Transverse colon (tissue), 4 donors: ENCODE data around the gene MAPRE2. TPM values are rescaled to one million over a fixed set of nuclear protein-coding genes. Genes with fewer than 3 reads are reported as not detected.

Experiments
- DNase-seq: peaks from one replicate; pipeline ENCODE4 v3.0.0-alpha.2; 2019
- H3K27ac ChIP-seq, 4 donors: fragments of 200-600 bp; sonication (generic); 2 replicates each; pipeline ENCODE4 v1.5.1; 2016 to 2018; ENCODE audit warnings: inconsistent platforms in 4 of 4
- H3K27me3 ChIP-seq: fragments of 200-600 bp; sonication (generic); 2 replicates; pipeline ENCODE4 v1.5.1; 2017; ENCODE audit warnings: inconsistent platforms
- H3K36me3 ChIP-seq, 4 donors: fragments of 200-600 bp; sonication (generic); 2 replicates each; pipeline ENCODE4 v1.5.1; 2017 to 2019; ENCODE audit warnings: inconsistent platforms in 4 of 4
- H3K4me1 ChIP-seq, 4 donors: fragments of 200-600 bp; sonication (generic); 2 replicates each; pipeline ENCODE4 v1.5.1; 2017 to 2020; ENCODE audit warnings: inconsistent platforms in 4 of 4
- H3K4me3 ChIP-seq, 4 donors: fragments of 200-600 bp; sonication (generic); 1 replicate in 1 of 4; 2 replicates in 3 of 4; pipeline versions ENCODE4 v1.5.1 to v1.6.1; 2017 to 2019; ENCODE audit warnings: inconsistent platforms in 4 of 4
- H3K9me3 ChIP-seq, 2 donors: fragments of 200-600 bp; sonication (generic); 2 replicates each; pipeline ENCODE4 v1.5.1; 2017 to 2019; ENCODE audit warnings: inconsistent platforms in 2 of 2
- EP300 ChIP-seq: sonication (generic); formaldehyde crosslinking; IDR thresholded peaks from one replicate; pipeline ENCODE4 v1.6.1; 2017; ENCODE audit warnings: antibody characterized with exemption, low read depth
- POLR2A ChIP-seq: fragments of 450-650 bp; IDR thresholded peaks from one replicate; pipeline ENCODE4 v1.6.1; 2016; ENCODE audit warnings: antibody characterized with exemption, mild to moderate bottlenecking, moderate library complexity
- POLR2AphosphoS5 ChIP-seq, 3 donors: sonication (generic); formaldehyde crosslinking; IDR thresholded peaks; one replicate each; pipeline ENCODE4 v1.6.1; 2016; ENCODE audit warnings: antibody characterized with exemption in 3 of 3
- WGBS, 2 donors: methylation state at CpG; one replicate each; pipeline ENCODE4 v1.1.5; 2018; ENCODE audit warnings: low coverage in 1 of 2; 5-methylcytosine and 5-hydroxymethylcytosine counted together
- in situ Hi-C, 4 donors: fragments of 200-750 bp; cut with MboI; loops; one replicate each; pipeline versions ENCODE4 v1.15.0 to v1.15.1; 2017; ENCODE audit warnings: low sequenced_read_pairs in 3 of 4, low pct_ligation_motif_present in 1 of 4, low pct_unique_long_range_greater_than_20kb in 1 of 4
- intact Hi-C: fragments of 100-400 bp; cut with DNase I; formaldehyde crosslinking; loops from one replicate; pipeline ENCODE4 v1.15.1; 2023; ENCODE audit warnings: low total_unique reads
- total RNA-seq, 4 donors: library from RNA; depleted of rRNA; stranded (reverse); fragments of >200 nt; gene quantifications; one replicate each; pipeline ENCODE4 v1.1.0, GENCODE V29; 2016
- TF ChIP-seq, protein P1 (sequence below), 5 experiments: fragments of 200-600 bp in 3 of 5; fragments of 450-650 bp in 2 of 5; sonication (generic) in 3 of 5; IDR thresholded peaks; 1 replicate in 2 of 5; 2 replicates in 3 of 5; pipeline ENCODE4 v1.5.1; 2016 to 2017; ENCODE audit warnings: antibody characterized with exemption in 5 of 5, inconsistent platforms in 3 of 5, mild to moderate bottlenecking in 2 of 5, moderate library complexity in 1 of 5

The MAPRE2 gene
- total RNA-seq, 4 donors from 2014 or later, result 23.1 to 102 (median 48.5) TPM

DNA sequence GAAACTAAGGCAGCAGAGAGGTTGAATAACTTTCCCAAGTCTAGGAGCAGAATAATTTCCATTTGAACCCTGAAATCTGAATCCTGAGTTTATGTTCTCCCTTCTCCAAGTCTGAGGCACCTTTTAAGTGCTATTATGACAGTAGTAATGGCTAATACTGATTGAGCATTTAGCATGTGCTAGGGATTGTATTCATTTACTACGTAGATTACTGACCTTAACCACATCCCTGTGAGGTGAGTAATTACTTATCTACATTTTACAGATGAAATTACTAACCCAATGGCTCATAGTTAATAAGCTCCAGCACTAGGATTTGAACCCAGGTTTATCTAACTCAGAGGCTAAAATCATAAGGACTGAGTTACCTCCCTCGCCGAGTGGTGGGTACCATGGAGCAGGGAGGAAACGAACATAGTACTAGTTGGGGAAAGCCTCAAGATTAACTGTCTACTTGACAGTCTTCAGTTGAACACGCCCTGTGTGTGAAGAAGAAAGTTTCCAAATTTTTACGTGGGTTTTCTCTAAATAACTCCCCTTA, 93.0 kb downstream of the MAPRE2 start:
- in situ Hi-C loops, result loop anchor here in 2 of 4 donors (25.0 kb wide), 2 partner anchors 122 to 272 kb away; no protein-coding TSS in a partner anchor
- 95% methylated on average over 6 of the region's 6 CpGs for WGBS, 2 donors
- no peaks in the 10 kb centered on the region for H3K4me1 ChIP-seq
- intact Hi-C loops, result no loop called here
- DNase-seq, result no peak
- no peaks in the 10 kb centered on the region for H3K27me3 ChIP-seq
- H3K4me3 ChIP-seq, result no peak overlapping the region
- peaks cover 0 to 6% (median 2%) of the 10 kb centered on the region in 4 donors for H3K36me3 ChIP-seq
- H3K27ac ChIP-seq, result no peak overlapping the region
- no peak for TF ChIP-seq EP300
- no peak for TF ChIP-seq POLR2AphosphoS5 (IDR thresholded peaks at IDR 0.05)
- no peak for TF ChIP-seq POLR2A
- TF ChIP-seq, protein P1, sequence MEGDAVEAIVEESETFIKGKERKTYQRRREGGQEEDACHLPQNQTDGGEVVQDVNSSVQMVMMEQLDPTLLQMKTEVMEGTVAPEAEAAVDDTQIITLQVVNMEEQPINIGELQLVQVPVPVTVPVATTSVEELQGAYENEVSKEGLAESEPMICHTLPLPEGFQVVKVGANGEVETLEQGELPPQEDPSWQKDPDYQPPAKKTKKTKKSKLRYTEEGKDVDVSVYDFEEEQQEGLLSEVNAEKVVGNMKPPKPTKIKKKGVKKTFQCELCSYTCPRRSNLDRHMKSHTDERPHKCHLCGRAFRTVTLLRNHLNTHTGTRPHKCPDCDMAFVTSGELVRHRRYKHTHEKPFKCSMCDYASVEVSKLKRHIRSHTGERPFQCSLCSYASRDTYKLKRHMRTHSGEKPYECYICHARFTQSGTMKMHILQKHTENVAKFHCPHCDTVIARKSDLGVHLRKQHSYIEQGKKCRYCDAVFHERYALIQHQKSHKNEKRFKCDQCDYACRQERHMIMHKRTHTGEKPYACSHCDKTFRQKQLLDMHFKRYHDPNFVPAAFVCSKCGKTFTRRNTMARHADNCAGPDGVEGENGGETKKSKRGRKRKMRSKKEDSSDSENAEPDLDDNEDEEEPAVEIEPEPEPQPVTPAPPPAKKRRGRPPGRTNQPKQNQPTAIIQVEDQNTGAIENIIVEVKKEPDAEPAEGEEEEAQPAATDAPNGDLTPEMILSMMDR (IDR thresholded peaks at IDR 0.05), result no peak
- no peaks in the 10 kb centered on the region for H3K9me3 ChIP-seq

DNA sequence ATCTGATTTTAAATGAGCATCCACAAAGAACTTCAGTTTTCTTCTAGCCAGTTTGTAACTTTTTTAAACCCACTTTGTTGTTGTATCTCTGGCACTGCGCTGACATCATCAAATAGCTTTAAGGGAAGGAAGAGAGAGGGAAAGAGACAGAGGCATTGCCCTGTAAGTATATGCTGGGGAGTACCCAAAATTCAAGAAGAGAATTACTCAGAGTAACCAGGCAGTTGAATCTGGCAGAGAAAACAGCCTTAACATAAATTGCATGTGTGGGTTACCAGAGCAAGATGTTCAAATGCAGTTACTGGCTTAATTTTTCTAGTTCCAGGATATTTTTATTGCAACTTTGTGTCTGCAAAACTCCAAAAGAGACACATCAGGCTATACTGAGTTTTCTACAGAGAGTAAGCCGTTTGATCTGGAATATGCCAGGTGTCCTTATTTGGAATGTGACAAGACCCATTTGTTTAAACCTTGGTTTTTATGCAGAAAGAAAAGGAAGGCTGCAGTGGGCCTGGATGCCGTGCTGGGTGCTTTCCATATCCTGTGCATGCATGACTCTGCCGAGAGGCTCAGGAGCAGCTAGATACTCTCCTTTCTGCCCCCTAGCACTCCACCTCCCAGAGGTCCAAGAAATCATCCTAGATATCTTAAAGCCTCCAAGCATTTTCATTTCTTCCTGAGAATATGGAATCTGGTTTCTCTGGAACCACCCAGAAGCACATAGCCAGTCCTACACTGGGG, 93.7 kb downstream of the MAPRE2 start:
- intact Hi-C loops (no loop called here), in situ Hi-C loops (loop anchor here in 2 of 4 donors (25.0 kb wide), 2 partner anchors 123 to 273 kb away; no protein-coding TSS in a partner anchor)
- no peak overlapping the region for H3K4me3 ChIP-seq
- H3K4me1 ChIP-seq, result no peaks in the 10 kb centered on the region
- H3K9me3 ChIP-seq, result no peaks in the 10 kb centered on the region
- no peak for TF ChIP-seq EP300
- TF ChIP-seq POLR2A, result no peak
- TF ChIP-seq, protein P1 (IDR thresholded peaks at IDR 0.05), result no peak
- peaks cover 0 to 6% (median 2%) of the 10 kb centered on the region in 4 donors for H3K36me3 ChIP-seq
- no peak overlapping the region for H3K27ac ChIP-seq
- 69 to 90% methylated on average over 2 to 4 of the region's 4 CpGs for WGBS, 2 donors
- no peak for DNase-seq
- H3K27me3 ChIP-seq, result no peaks in the 10 kb centered on the region

DNA sequence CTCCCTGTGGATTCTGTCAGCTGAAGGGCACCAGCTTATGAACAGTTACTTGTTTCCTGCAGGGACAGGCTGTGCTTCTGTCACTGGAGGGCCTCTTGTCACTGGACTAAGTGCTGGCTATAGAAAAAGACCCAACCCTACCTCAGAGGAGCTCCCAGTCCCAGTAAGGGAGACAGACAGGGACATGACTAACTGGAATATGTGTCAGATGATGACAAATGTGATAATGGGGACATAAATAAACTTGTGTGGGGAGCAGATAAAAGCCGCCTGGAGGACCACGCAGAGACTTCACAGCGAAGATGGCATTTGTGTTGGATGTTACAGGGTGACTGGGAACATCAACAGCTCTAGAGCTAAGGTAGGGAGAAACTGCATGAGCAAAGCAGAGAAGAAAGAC, 95.0 kb downstream of the MAPRE2 start:
- in situ Hi-C loops (loop anchor here in 2 of 4 donors (25.0 kb wide), 2 partner anchors 124 to 274 kb away; no protein-coding TSS in a partner anchor), intact Hi-C loops (no loop called here)
- Histone ChIP-seq H3K4me1 (no peaks in the 10 kb centered on the region), H3K36me3 (peaks cover 0 to 6% (median 2%) of the 10 kb centered on the region in 4 donors), H3K4me3 (no peak overlapping the region), H3K27ac (no peak overlapping the region), H3K27me3 (no peaks in the 10 kb centered on the region), H3K9me3 (no peaks in the 10 kb centered on the region)
- WGBS, 2 donors, result 99 to 100% methylated on average over 3 of the region's 3 CpGs
- DNase-seq, result no peak
- TF ChIP-seq POLR2A (no peak), EP300 (no peak), POLR2AphosphoS5 (IDR thresholded peaks at IDR 0.05) (no peak)
- TF ChIP-seq, protein P1 (IDR thresholded peaks at IDR 0.05), result no peak

DNA sequence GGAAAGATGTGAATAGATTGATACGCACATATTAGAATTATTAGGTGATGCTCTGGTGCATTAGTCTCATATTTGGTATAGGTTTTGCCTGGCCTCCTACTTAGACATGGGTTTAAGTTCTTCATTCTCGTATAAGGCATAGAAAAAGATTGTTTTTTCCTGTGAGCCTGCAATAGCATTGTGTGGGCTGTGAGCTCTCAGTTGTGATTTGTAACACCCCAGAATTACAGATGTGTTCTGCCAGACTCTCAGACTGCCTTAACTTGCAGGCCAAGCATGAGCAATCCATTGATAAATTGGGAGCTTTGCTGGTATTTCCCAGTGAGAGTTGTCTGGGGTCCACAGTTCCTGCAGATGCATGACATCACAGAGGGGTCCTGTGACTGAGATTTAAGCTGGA, 95.7 kb downstream of the MAPRE2 start:
- Histone ChIP-seq H3K4me1 (no peaks in the 10 kb centered on the region), H3K36me3 (peaks cover 0 to 6% (median 2%) of the 10 kb centered on the region in 4 donors), H3K9me3 (no peaks in the 10 kb centered on the region), H3K4me3 (no peak overlapping the region), H3K27ac (no peak overlapping the region), H3K27me3 (no peaks in the 10 kb centered on the region)
- intact Hi-C loops (no loop called here), in situ Hi-C loops (loop anchor here in 2 of 4 donors (25.0 kb wide), 2 partner anchors 125 to 275 kb away; no protein-coding TSS in a partner anchor)
- WGBS, 2 donors, result 92 to 100% methylated on average over 1 to 2 of the region's 2 CpGs
- DNase-seq, result no peak
- no peak for TF ChIP-seq EP300
- no peak for TF ChIP-seq POLR2AphosphoS5 (IDR thresholded peaks at IDR 0.05)
- no peak for TF ChIP-seq POLR2A
- TF ChIP-seq, protein P1 (IDR thresholded peaks at IDR 0.05), result no peak
